Stomach (tissue), 4 donors: Measurements from ENCODE around the gene C11orf71.

Experiments used
- CTCF ChIP-seq, 7 experiments: fragments of 450-650 bp in 4 of 7; fragments of 200-600 bp in 3 of 7; sonication (generic) in 3 of 7; IDR thresholded peaks; one replicate each; pipeline ENCODE4 v1.5.1; 2016 to 2019; ENCODE audit warnings: antibody characterized with exemption in 7 of 7, control low read depth in 2 of 7, mild to moderate bottlenecking in 1 of 7
- EP300 ChIP-seq: sonication (generic); formaldehyde crosslinking; IDR thresholded peaks from one replicate; pipeline ENCODE4 v1.6.1; 2017; ENCODE audit warnings: antibody characterized with exemption
- POLR2A ChIP-seq, 4 donors: fragments of 450-650 bp; IDR thresholded peaks; one replicate each; pipeline ENCODE4 v1.6.1; 2016; ENCODE audit warnings: antibody characterized with exemption in 4 of 4, control low read depth in 2 of 4, mild to moderate bottlenecking in 1 of 4, moderate library complexity in 1 of 4
- POLR2AphosphoS5 ChIP-seq, 3 donors: sonication (generic); formaldehyde crosslinking; IDR thresholded peaks; one replicate each; pipeline ENCODE4 v1.6.1; 2016; ENCODE audit warnings: antibody characterized with exemption in 3 of 3

GRCh38 chr11:114398303-114398920, 1.9 kb downstream of the C11orf71 start:
- no peak for TF ChIP-seq CTCF (IDR thresholded peaks at IDR 0.05)
- no peak for TF ChIP-seq POLR2A (IDR thresholded peaks at IDR 0.05)
- TF ChIP-seq POLR2AphosphoS5 (IDR thresholded peaks at IDR 0.05), result no peak
- no peak for TF ChIP-seq EP300
